K562 (cell line): Measurements from ENCODE around the gene NOLC1. TPM values are rescaled to one million over a fixed set of nuclear protein-coding genes. Genes with fewer than 3 reads are reported as not detected.

Source experiments
- ARHGAP35 ChIP-seq: fragments of 450-650 bp; IDR thresholded peaks from 2 replicates; pipeline ENCODE4 v1.6.1; 2018; ENCODE audit not compliant: partially characterized antibody
- HNRNPUL1 ChIP-seq: fragments of 200-400 bp; formaldehyde crosslinking; IDR thresholded peaks from 2 replicates; pipeline ENCODE4 v1.6.1; 2017; ENCODE audit warnings: low read length
- KHSRP ChIP-seq: fragments of 450-650 bp; IDR thresholded peaks from 2 replicates; pipeline ENCODE4 v1.6.1; 2017
- LCOR ChIP-seq: sonication (generic); formaldehyde crosslinking; IDR thresholded peaks from 2 replicates; pipeline ENCODE4 v1.8.0; 2022; ENCODE audit warnings: mild to moderate bottlenecking, missing genetic modification reagents
- MAZ ChIP-seq, 2 experiments: fragments of 450-650 bp in 1 of 2; sonication (generic) in 1 of 2; formaldehyde crosslinking; IDR thresholded peaks in 1 of 2; conservative IDR thresholded peaks in 1 of 2; 2 replicates each; pipeline versions ENCODE4 v1.4.0 to v1.5.0; 2020; ENCODE audit warnings: mild to moderate bottlenecking in 1 of 2, missing genetic modification reagents in 1 of 2
- NCOA6 ChIP-seq: fragments of 450-650 bp; IDR thresholded peaks from 2 replicates; pipeline ENCODE4 v1.6.1; 2017; ENCODE audit warnings: mild to moderate bottlenecking
- OTX1 ChIP-seq: fragments of 450-650 bp; formaldehyde crosslinking; IDR thresholded peaks from 2 replicates; pipeline ENCODE4 v1.4.0; 2022; ENCODE audit warnings: mild to moderate bottlenecking
- POLR2AphosphoS5 ChIP-seq: IDR thresholded peaks from 2 replicates; pipeline ENCODE4 v1.6.1; 2011; ENCODE audit warnings: mild to moderate bottlenecking, low read depth, low read length, moderate library complexity; ENCODE audit not compliant: control insufficient read depth, insufficient read depth
- POLR2H ChIP-seq: IDR thresholded peaks from 2 replicates; pipeline ENCODE4 v1.6.1; 2016; ENCODE audit warnings: missing genetic modification characterization, low read depth, mild to moderate bottlenecking, control low read depth, missing compliant biosample characterization, moderate library complexity
- RNF2 ChIP-seq: sonication (generic); IDR thresholded peaks from 2 replicates; pipeline ENCODE4 v1.6.1; 2016
- TCF3 ChIP-seq: sonication (generic); formaldehyde crosslinking; IDR thresholded peaks from 2 replicates; pipeline ENCODE4 v1.4.0; 2020; ENCODE audit warnings: mild to moderate bottlenecking, missing genetic modification reagents
- ZNF695 ChIP-seq: fragments of 450-650 bp; formaldehyde crosslinking; IDR thresholded peaks from 2 replicates; pipeline ENCODE4 v1.4.0; 2020; ENCODE audit warnings: mild to moderate bottlenecking, moderate library complexity
- polyA plus RNA-seq, 8 experiments: library from polyadenylated mRNA; depleted of rRNA in 4 of 8; stranded (reverse) in 5 of 8; unstranded in 3 of 8; fragments of >200 nt; fragmentation: Nextera tagmentation in 2 of 8; fragmentation: Illumina TruSeq in 1 of 8; extraction: Ambion mirVana in 2 of 8; extraction: Trizol in 1 of 8; gene quantifications; 2 replicates each; pipeline versions ENCODE4 v1.2.1 to v1.2.3, GENCODE V29; 2011 to 2014; ENCODE audit warnings: inconsistent platforms in 1 of 8, missing spikeins in 1 of 8
- total RNA-seq, 7 experiments: library from RNA; depleted of rRNA in 6 of 7; stranded (reverse); fragments of >200 nt in 6 of 7; fragmentation: Illumina TruSeq in 2 of 7; extraction: Trizol in 2 of 7; gene quantifications; 2 replicates each; pipeline versions ENCODE4 v1.2.1 to v1.2.3, GENCODE V29; 2011 to 2021; ENCODE audit warnings: low replicate concordance in 1 of 7
- TF ChIP-seq, protein P1 (sequence below): sonication (generic); formaldehyde crosslinking; IDR thresholded peaks from 2 replicates; pipeline ENCODE4 v1.8.0; 2023; ENCODE audit warnings: mild to moderate bottlenecking, missing genetic modification reagents
- TF ChIP-seq, protein P2 (sequence below): sonication (generic); formaldehyde crosslinking; IDR thresholded peaks from 2 replicates; pipeline ENCODE4 v1.8.1; 2023; ENCODE audit warnings: mild to moderate bottlenecking, missing genetic modification reagents
- TF ChIP-seq, protein P3 (sequence below), 2 experiments: fragments of 450-650 bp in 1 of 2; sonication (generic) in 1 of 2; formaldehyde crosslinking in 1 of 2; IDR thresholded peaks; 2 replicates each; pipeline versions ENCODE4 v1.7.1 to v1.9.0; 2016 to 2022; ENCODE audit warnings: inconsistent platforms in 1 of 2, mild to moderate bottlenecking in 1 of 2, missing genetic modification reagents in 1 of 2

NOLC1 gene
- total and polyA plus RNA-seq, 9 of the 15 experiments (the other 6 are each of a cell fraction or from before 2014, with no cell fraction given), result 102 to 310 (median 165) TPM

DNA sequence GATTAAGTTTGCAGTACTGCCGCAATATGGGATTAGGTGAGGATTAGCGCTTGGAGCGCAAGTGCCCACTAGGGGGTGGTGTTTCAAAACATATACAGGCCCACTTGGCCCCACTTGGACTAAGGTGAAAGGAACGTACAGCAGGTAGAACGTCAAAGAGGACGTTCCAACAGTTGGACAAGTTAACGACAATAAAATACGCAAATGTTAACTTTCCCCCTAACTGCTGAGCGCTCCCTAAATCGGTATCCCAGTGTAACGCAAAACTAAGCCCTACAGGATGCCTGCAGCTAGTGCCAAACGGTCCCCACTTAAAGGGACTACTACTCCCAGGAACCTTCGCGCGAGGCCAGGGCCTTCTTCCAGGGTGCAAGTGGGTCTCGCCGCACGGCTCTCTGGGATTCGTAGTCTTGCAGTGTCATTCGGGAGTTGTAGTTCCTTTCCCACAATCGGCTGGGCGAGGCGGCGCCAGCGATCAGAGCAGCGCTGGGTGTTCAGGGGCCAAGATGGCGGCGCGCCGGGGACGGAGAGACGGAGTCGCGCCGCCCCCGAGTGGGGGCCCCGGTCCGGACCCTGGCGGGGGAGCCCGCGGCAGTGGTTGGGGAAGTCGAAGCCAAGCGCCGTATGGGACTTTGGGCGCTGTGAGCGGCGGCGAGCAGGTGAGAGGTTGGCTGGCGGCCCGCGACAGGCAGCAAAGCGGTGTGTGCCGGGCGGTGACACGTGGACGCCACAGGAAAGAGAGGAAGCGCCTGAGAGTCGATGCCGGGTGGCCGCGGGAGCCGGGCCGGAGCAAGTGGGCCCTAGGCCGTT is 19.4 kb upstream of the NOLC1 start, which contains the start of gene PPRC1 (continued):
- TF ChIP-seq OTX1 (CRISPR knock-in tag), result no peak
- TF ChIP-seq TCF3 (CRISPR knock-in tag), result no peak
- peak in 1 of 2 experiments; percentile 50; a peak in 1 of 4 replicates for TF ChIP-seq MAZ (CRISPR knock-in tag; conservative IDR thresholded peaks at IDR 0.05 in 1 of 2, IDR thresholded peaks at IDR 0.05 in 1 of 2)
- 0 out of 2 replicates have a peak, but pooled peaks have one; percentile 46 for TF ChIP-seq POLR2AphosphoS5
- TF ChIP-seq, protein P1, sequence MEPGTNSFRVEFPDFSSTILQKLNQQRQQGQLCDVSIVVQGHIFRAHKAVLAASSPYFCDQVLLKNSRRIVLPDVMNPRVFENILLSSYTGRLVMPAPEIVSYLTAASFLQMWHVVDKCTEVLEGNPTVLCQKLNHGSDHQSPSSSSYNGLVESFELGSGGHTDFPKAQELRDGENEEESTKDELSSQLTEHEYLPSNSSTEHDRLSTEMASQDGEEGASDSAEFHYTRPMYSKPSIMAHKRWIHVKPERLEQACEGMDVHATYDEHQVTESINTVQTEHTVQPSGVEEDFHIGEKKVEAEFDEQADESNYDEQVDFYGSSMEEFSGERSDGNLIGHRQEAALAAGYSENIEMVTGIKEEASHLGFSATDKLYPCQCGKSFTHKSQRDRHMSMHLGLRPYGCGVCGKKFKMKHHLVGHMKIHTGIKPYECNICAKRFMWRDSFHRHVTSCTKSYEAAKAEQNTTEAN (CRISPR knock-in tag), result no peak
- TF ChIP-seq LCOR (CRISPR knock-in tag), result peak; percentile 76
- TF ChIP-seq RNF2, result no peak
- TF ChIP-seq ZNF695 (CRISPR knock-in tag), result no peak
- no peak for TF ChIP-seq HNRNPUL1
- TF ChIP-seq, protein P2, sequence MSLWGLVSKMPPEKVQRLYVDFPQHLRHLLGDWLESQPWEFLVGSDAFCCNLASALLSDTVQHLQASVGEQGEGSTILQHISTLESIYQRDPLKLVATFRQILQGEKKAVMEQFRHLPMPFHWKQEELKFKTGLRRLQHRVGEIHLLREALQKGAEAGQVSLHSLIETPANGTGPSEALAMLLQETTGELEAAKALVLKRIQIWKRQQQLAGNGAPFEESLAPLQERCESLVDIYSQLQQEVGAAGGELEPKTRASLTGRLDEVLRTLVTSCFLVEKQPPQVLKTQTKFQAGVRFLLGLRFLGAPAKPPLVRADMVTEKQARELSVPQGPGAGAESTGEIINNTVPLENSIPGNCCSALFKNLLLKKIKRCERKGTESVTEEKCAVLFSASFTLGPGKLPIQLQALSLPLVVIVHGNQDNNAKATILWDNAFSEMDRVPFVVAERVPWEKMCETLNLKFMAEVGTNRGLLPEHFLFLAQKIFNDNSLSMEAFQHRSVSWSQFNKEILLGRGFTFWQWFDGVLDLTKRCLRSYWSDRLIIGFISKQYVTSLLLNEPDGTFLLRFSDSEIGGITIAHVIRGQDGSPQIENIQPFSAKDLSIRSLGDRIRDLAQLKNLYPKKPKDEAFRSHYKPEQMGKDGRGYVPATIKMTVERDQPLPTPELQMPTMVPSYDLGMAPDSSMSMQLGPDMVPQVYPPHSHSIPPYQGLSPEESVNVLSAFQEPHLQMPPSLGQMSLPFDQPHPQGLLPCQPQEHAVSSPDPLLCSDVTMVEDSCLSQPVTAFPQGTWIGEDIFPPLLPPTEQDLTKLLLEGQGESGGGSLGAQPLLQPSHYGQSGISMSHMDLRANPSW (CRISPR knock-in tag), result no peak
- TF ChIP-seq, protein P3, sequence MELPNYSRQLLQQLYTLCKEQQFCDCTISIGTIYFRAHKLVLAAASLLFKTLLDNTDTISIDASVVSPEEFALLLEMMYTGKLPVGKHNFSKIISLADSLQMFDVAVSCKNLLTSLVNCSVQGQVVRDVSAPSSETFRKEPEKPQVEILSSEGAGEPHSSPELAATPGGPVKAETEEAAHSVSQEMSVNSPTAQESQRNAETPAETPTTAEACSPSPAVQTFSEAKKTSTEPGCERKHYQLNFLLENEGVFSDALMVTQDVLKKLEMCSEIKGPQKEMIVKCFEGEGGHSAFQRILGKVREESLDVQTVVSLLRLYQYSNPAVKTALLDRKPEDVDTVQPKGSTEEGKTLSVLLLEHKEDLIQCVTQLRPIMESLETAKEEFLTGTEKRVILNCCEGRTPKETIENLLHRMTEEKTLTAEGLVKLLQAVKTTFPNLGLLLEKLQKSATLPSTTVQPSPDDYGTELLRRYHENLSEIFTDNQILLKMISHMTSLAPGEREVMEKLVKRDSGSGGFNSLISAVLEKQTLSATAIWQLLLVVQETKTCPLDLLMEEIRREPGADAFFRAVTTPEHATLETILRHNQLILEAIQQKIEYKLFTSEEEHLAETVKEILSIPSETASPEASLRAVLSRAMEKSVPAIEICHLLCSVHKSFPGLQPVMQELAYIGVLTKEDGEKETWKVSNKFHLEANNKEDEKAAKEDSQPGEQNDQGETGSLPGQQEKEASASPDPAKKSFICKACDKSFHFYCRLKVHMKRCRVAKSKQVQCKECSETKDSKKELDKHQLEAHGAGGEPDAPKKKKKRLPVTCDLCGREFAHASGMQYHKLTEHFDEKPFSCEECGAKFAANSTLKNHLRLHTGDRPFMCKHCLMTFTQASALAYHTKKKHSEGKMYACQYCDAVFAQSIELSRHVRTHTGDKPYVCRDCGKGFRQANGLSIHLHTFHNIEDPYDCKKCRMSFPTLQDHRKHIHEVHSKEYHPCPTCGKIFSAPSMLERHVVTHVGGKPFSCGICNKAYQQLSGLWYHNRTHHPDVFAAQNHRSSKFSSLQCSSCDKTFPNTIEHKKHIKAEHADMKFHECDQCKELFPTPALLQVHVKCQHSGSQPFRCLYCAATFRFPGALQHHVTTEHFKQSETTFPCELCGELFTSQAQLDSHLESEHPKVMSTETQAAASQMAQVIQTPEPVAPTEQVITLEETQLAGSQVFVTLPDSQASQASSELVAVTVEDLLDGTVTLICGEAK (IDR thresholded peaks at IDR 0.05), result peak; percentile 69
- TF ChIP-seq, protein P3 (CRISPR knock-in tag; IDR thresholded peaks at IDR 0.05), result no peak
- no peak for TF ChIP-seq ARHGAP35
- TF ChIP-seq KHSRP, result no peak
- no peak for TF ChIP-seq NCOA6
- no peak; the same call in 1 of the 2 replicates for TF ChIP-seq POLR2H
